Neural progenitor cell (in vitro differentiated cells): ENCODE results near the gene DOCK3. TPM values are rescaled to one million over a fixed set of nuclear protein-coding genes. Genes with fewer than 3 reads are reported as not detected.
A peak's percentile ranks its signal among the peaks of the same experiment; 100 is the strongest.

Experiments
- DNase-seq: peaks from one replicate; pipeline ENCODE4 v3.0.0-alpha.2; 2016; ENCODE audit warnings: low spot score
- H2AFZ ChIP-seq: fragments of 200-600 bp; sonication (generic); replicated peaks from 2 replicates; pipeline ENCODE4 v1.6.1; 2016; ENCODE audit warnings: antibody characterized with exemption
- H3F3A ChIP-seq: fragments of 200-600 bp; sonication (generic); 2 replicates; pipeline ENCODE4 v1.6.1; 2016; ENCODE audit warnings: antibody characterized with exemption, low read depth
- H3K27ac ChIP-seq: fragments of 200-600 bp; sonication (generic); 2 replicates; pipeline ENCODE4 v1.5.1; 2016; ENCODE audit warnings: mild to moderate bottlenecking
- H3K27me3 ChIP-seq: fragments of 200-600 bp; sonication (generic); 2 replicates; pipeline ENCODE4 v1.6.1; 2016; ENCODE audit warnings: mild to moderate bottlenecking, moderate library complexity
- H3K36me3 ChIP-seq: fragments of 200-600 bp; sonication (generic); 2 replicates; pipeline ENCODE4 v1.5.1; 2016
- H3K4me1 ChIP-seq: fragments of 200-600 bp; sonication (generic); 2 replicates; pipeline ENCODE4 v1.6.1; 2016; ENCODE audit warnings: mixed run types
- H3K4me2 ChIP-seq: fragments of 200-600 bp; sonication (generic); 2 replicates; pipeline ENCODE4 v1.6.1; 2016
- H3K4me3 ChIP-seq: fragments of 200-600 bp; sonication (generic); 2 replicates; pipeline ENCODE4 v1.5.1; 2016
- H3K79me2 ChIP-seq: fragments of 200-600 bp; sonication (generic); 2 replicates; pipeline ENCODE4 v1.6.1; 2016; ENCODE audit warnings: low read depth
- H3K9ac ChIP-seq: fragments of 200-600 bp; sonication (generic); 2 replicates; pipeline ENCODE4 v1.6.1; 2016
- H3K9me3 ChIP-seq: fragments of 200-600 bp; sonication (generic); 2 replicates; pipeline ENCODE4 v1.5.1; 2016; ENCODE audit warnings: low read depth
- H4K20me1 ChIP-seq: fragments of 200-600 bp; sonication (generic); 2 replicates; pipeline ENCODE4 v1.6.1; 2016; ENCODE audit warnings: low read depth
- H3K27ac Mint-ChIP-seq: 3 replicates; pipeline ENCODE4 v1.8.0; 2021; ENCODE audit warnings: mixed read lengths
- H3K27me3 Mint-ChIP-seq: 2 replicates; pipeline ENCODE4 v1.8.0; 2022; ENCODE audit warnings: low read depth, mild to moderate bottlenecking, inconsistent platforms, moderate library complexity, mixed read lengths; ENCODE audit not compliant: insufficient read depth
- H3K36me3 Mint-ChIP-seq: 3 replicates; pipeline ENCODE4 v1.8.0; 2021; ENCODE audit warnings: mixed read lengths
- H3K4me1 Mint-ChIP-seq: 3 replicates; pipeline ENCODE4 v1.8.0; 2021; ENCODE audit warnings: mixed read lengths
- H3K4me3 Mint-ChIP-seq: 3 replicates; pipeline ENCODE4 v1.8.0; 2021; ENCODE audit warnings: mild to moderate bottlenecking, moderate library complexity, mixed read lengths
- H3K9me3 Mint-ChIP-seq: 3 replicates; pipeline ENCODE4 v1.8.0; 2020; ENCODE audit warnings: mixed read lengths
- EZH2 ChIP-seq: fragments of 200-600 bp; sonication (generic); IDR thresholded peaks from 2 replicates; pipeline ENCODE4 v1.6.1; 2017; ENCODE audit warnings: antibody characterized with exemption, mild to moderate bottlenecking, moderate library complexity
- EZH2phosphoT487 ChIP-seq: fragments of 200-600 bp; sonication (generic); IDR thresholded peaks from 2 replicates; pipeline ENCODE4 v1.6.1; 2017; ENCODE audit warnings: antibody characterized with exemption
- total RNA-seq: library from RNA; depleted of rRNA; stranded (reverse); fragments of >200 nt; gene quantifications from 2 replicates; pipeline ENCODE4 v1.2.3, GENCODE V29; 2015; ENCODE audit warnings: low replicate concordance
- TF ChIP-seq, protein P1 (sequence below): fragments of 200-600 bp; sonication (generic); IDR thresholded peaks from 2 replicates; pipeline ENCODE4 v1.5.1; 2017; ENCODE audit warnings: antibody characterized with exemption, mild to moderate bottlenecking

The DOCK3 gene
- total RNA-seq, 1 donor from 2014 or later, result 10.7 TPM

DNA sequence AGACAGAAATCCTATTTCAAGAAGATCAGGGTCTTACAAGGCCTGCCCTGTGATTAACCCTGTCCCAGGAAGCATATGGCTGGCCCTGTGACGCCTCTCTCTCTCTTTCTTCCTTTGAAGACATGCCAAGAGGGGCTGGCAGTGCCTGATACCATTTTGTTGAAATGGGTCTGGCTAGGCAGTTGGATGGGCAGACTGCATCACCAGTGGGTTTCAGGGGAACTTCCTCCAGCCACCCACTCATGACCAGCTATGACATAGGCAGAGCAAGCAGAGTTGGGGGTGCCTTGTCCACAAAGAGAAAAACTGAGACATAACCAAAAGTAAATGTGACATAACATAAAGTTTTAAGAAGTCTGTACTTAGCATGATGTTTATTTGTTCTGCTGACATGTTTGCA, 679.0 kb downstream of the DOCK3 start:
- Histone ChIP-seq H3K9ac (no peak overlapping the region), H3K4me1 (peaks cover 4% of the 10 kb centered on the region), H3K4me2 (no peak overlapping the region), H3K36me3 (no peaks in the 10 kb centered on the region), H3K27me3 (no peaks in the 10 kb centered on the region), H3K27ac (no peak overlapping the region), H3F3A (no peaks in the 10 kb centered on the region), H2AFZ (no peak overlapping the region), H3K4me3 (no peak overlapping the region), H3K9me3 (no peaks in the 10 kb centered on the region), H3K79me2 (no peaks in the 10 kb centered on the region), H4K20me1 (no peaks in the 10 kb centered on the region)
- no peaks in the 10 kb centered on the region for H3K9me3 Mint-ChIP-seq
- H3K27ac Mint-ChIP-seq, result peak overlapping the region; percentile 64
- no peak for DNase-seq
- peaks cover 3% of the 10 kb centered on the region for H3K27me3 Mint-ChIP-seq
- H3K4me3 Mint-ChIP-seq, result no peak overlapping the region
- no peaks in the 10 kb centered on the region for H3K4me1 Mint-ChIP-seq
- peaks cover 7% of the 10 kb centered on the region for H3K36me3 Mint-ChIP-seq
- TF ChIP-seq EZH2phosphoT487 (no peak), EZH2 (no peak)
- TF ChIP-seq, protein P1, sequence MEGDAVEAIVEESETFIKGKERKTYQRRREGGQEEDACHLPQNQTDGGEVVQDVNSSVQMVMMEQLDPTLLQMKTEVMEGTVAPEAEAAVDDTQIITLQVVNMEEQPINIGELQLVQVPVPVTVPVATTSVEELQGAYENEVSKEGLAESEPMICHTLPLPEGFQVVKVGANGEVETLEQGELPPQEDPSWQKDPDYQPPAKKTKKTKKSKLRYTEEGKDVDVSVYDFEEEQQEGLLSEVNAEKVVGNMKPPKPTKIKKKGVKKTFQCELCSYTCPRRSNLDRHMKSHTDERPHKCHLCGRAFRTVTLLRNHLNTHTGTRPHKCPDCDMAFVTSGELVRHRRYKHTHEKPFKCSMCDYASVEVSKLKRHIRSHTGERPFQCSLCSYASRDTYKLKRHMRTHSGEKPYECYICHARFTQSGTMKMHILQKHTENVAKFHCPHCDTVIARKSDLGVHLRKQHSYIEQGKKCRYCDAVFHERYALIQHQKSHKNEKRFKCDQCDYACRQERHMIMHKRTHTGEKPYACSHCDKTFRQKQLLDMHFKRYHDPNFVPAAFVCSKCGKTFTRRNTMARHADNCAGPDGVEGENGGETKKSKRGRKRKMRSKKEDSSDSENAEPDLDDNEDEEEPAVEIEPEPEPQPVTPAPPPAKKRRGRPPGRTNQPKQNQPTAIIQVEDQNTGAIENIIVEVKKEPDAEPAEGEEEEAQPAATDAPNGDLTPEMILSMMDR, result no peak

DNA sequence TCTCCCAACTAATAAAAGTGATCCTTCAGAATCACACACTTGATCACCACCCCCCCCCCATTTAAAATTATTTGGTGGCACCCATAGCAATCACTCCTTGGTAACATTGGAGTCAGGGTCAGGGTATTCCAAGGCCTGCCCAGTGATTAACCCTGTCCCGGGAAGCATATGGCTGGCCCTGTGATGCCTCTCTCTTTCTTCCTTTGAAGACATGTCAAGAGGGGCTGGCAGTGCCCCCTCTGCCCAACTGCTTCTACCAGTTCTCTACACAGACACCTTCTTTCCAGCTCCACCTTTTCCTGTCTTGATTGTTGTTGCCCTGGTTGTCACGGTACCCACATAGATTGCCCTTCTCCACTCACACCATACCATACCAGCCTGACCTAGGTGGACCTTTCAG, 679.4 kb downstream of the DOCK3 start:
- no peaks in the 10 kb centered on the region for H3K27me3 ChIP-seq
- peaks cover 4% of the 10 kb centered on the region for H3K4me1 ChIP-seq
- H3K36me3 ChIP-seq, result no peaks in the 10 kb centered on the region
- no peaks in the 10 kb centered on the region for H4K20me1 ChIP-seq
- no peaks in the 10 kb centered on the region for H3F3A ChIP-seq
- H3K9me3 ChIP-seq, result no peaks in the 10 kb centered on the region
- H3K27ac ChIP-seq, result no peak overlapping the region
- Mint-ChIP-seq H3K27me3 (peaks cover 3% of the 10 kb centered on the region), H3K4me3 (no peak overlapping the region), H3K27ac (no peak overlapping the region), H3K36me3 (peaks cover 7% of the 10 kb centered on the region), H3K4me1 (no peaks in the 10 kb centered on the region), H3K9me3 (no peaks in the 10 kb centered on the region)
- no peaks in the 10 kb centered on the region for H3K79me2 ChIP-seq
- TF ChIP-seq EZH2, result no peak
- TF ChIP-seq EZH2phosphoT487, result no peak
- TF ChIP-seq, protein P1, result no peak
- no peak overlapping the region for H2AFZ ChIP-seq
- no peak overlapping the region for H3K4me3 ChIP-seq
- no peak overlapping the region for H3K4me2 ChIP-seq
- no peak overlapping the region for H3K9ac ChIP-seq
- DNase-seq, result no peak

DNA sequence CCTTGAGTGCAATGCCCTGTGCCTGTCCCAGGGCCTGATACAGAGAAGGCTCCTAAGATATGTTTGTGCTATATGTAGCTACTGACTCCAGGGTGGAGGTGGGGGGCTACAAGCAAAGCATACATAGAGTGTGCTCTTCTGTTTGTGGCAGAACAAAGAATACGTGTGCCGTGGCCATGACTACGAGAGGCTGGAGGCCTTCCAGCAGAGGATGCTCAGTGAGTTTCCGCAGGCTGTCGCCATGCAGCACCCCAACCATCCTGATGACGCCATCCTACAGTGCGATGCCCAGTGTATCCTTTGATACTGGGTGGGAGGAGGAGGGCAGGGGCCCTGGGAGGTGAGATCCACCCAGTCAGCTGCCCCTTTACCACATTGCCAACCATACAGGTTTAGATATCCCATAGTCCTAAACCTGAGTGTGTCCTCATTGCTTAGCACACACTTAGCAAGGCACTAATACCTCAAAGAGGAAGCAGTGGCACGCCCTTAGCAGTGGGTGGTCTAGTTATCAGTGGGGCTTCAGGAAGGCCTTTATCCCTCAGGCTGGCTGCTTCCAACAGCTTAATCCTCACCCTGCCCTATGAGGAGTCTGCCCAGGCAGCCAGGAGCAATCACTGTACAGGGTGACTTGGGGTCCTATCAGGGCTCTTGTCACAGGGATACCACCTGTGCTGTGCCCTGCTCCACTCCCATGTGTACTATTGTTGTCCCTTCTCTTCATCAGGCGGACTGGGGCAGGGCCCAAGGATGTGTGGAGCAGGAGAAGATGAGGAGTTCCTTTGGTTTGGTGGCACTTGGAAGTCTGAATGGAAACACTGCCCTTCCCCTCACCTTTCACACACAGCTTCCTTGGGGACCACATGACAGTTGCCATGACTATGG, 680.2 kb downstream of the DOCK3 start:
- DNase-seq, result peak; percentile 41
- Mint-ChIP-seq H3K9me3 (no peaks in the 10 kb centered on the region), H3K27me3 (peaks cover 2% of the 10 kb centered on the region), H3K27ac (no peak overlapping the region), H3K4me3 (no peak overlapping the region), H3K36me3 (peaks cover 5% of the 10 kb centered on the region), H3K4me1 (peaks cover 4% of the 10 kb centered on the region)
- Histone ChIP-seq H4K20me1 (no peaks in the 10 kb centered on the region), H2AFZ (no peak overlapping the region), H3F3A (no peaks in the 10 kb centered on the region), H3K9ac (no peak overlapping the region), H3K9me3 (no peaks in the 10 kb centered on the region), H3K79me2 (no peaks in the 10 kb centered on the region), H3K36me3 (no peaks in the 10 kb centered on the region), H3K4me2 (no peak overlapping the region), H3K27me3 (no peaks in the 10 kb centered on the region), H3K4me3 (no peak overlapping the region), H3K27ac (no peak overlapping the region), H3K4me1 (peaks cover 4% of the 10 kb centered on the region)
- no peak for TF ChIP-seq EZH2phosphoT487
- TF ChIP-seq, protein P1, result no peak
